H9 (cell line): Measurements from ENCODE around the gene GGCX. TPM values are rescaled to one million over a fixed set of nuclear protein-coding genes. Genes with fewer than 3 reads are reported as not detected.

ENCODE experiments used
- DNase-seq: peaks from one replicate; pipeline ENCODE4 v3.0.0-alpha.2; 2017
- H2AFZ ChIP-seq: one replicate; pipeline ENCODE4 v1.6.1; 2013; ENCODE audit warnings: mild to moderate bottlenecking, low read length, control low read depth, moderate library complexity
- H2AK5ac ChIP-seq: 2 replicates; pipeline ENCODE4 v1.6.1; 2013; ENCODE audit warnings: low read length, control low read depth, mixed read lengths; ENCODE audit not compliant: insufficient read length
- H2BK120ac ChIP-seq: one replicate; pipeline ENCODE4 v1.6.1; 2013; ENCODE audit warnings: low read depth, mild to moderate bottlenecking, low read length, control low read depth, inconsistent platforms; ENCODE audit not compliant: poor library complexity, severe bottlenecking
- H2BK12ac ChIP-seq: 2 replicates; pipeline ENCODE4 v1.6.1; 2013; ENCODE audit warnings: low read length, control low read depth, mixed read lengths, low read depth; ENCODE audit not compliant: insufficient read length
- H2BK15ac ChIP-seq: 2 replicates; pipeline ENCODE4 v1.6.1; 2013; ENCODE audit warnings: low read depth, low read length, control low read depth
- H2BK20ac ChIP-seq: one replicate; pipeline ENCODE4 v1.6.1; 2013; ENCODE audit warnings: low read depth, mild to moderate bottlenecking, low read length, control low read depth, inconsistent platforms; ENCODE audit not compliant: poor library complexity, severe bottlenecking
- H2BK5ac ChIP-seq: 2 replicates; pipeline ENCODE4 v1.6.1; 2013; ENCODE audit warnings: low read length, control low read depth, mixed read lengths; ENCODE audit not compliant: insufficient read length
- H3K14ac ChIP-seq: 2 replicates; pipeline ENCODE4 v1.6.1; 2013; ENCODE audit warnings: low read length, control low read depth; ENCODE audit not compliant: insufficient read depth
- H3K18ac ChIP-seq: 2 replicates; pipeline ENCODE4 v1.6.1; 2013; ENCODE audit warnings: low read depth, mild to moderate bottlenecking, mixed read lengths, low read length, control low read depth; ENCODE audit not compliant: insufficient read length
- H3K23ac ChIP-seq: 2 replicates; pipeline ENCODE4 v1.6.1; 2013; ENCODE audit warnings: low read length, control low read depth, mixed read lengths, low read depth; ENCODE audit not compliant: insufficient read length
- H3K23me2 ChIP-seq: 2 replicates; pipeline ENCODE4 v1.6.1; 2013; ENCODE audit warnings: low read depth, mild to moderate bottlenecking, mixed read lengths, low read length, control low read depth; ENCODE audit not compliant: insufficient read length, poor library complexity, severe bottlenecking
- H3K27ac ChIP-seq: 2 replicates; pipeline ENCODE4 v1.5.1; 2013; ENCODE audit warnings: low read length, control low read depth, mixed read lengths, low read depth; ENCODE audit not compliant: insufficient read length
- H3K27me3 ChIP-seq: 2 replicates; pipeline ENCODE4 v1.6.1; 2013; ENCODE audit warnings: low read length, control low read depth, inconsistent platforms; ENCODE audit not compliant: insufficient read depth
- H3K4ac ChIP-seq: 2 replicates; pipeline ENCODE4 v1.6.1; 2013; ENCODE audit warnings: low read depth, mild to moderate bottlenecking, control low read depth, inconsistent platforms, low read length, moderate library complexity
- H3K4me1 ChIP-seq: 2 replicates; pipeline ENCODE4 v1.6.1; 2013; ENCODE audit warnings: low read length, control low read depth, inconsistent platforms; ENCODE audit not compliant: insufficient read depth
- H3K4me2 ChIP-seq: 2 replicates; pipeline ENCODE4 v1.6.1; 2013; ENCODE audit warnings: low read length, control low read depth, mixed read lengths; ENCODE audit not compliant: insufficient read length, insufficient read depth
- H3K56ac ChIP-seq: 2 replicates; pipeline ENCODE4 v1.6.1; 2013; ENCODE audit warnings: low read depth, mild to moderate bottlenecking, mixed read lengths, low read length, control low read depth; ENCODE audit not compliant: insufficient read length
- H3K79me1 ChIP-seq: 2 replicates; pipeline ENCODE4 v1.6.1; 2013; ENCODE audit warnings: low read depth, mild to moderate bottlenecking, moderate library complexity, low read length, control low read depth, inconsistent platforms; ENCODE audit not compliant: insufficient read depth, poor library complexity, severe bottlenecking
- H3K79me2 ChIP-seq: 2 replicates; pipeline ENCODE4 v1.6.1; 2013; ENCODE audit warnings: low read length, control low read depth, inconsistent platforms; ENCODE audit not compliant: insufficient read depth
- H3K9ac ChIP-seq: 2 replicates; pipeline ENCODE4 v1.6.1; 2013; ENCODE audit warnings: low read length, control low read depth, mixed read lengths; ENCODE audit not compliant: insufficient read length; ENCODE audit errors: extremely low read depth
- H3K9me3 ChIP-seq: one replicate; pipeline ENCODE4 v1.6.1; 2013; ENCODE audit warnings: low read depth, low read length, inconsistent platforms; ENCODE audit not compliant: control insufficient read depth
- H3T11ph ChIP-seq: one replicate; pipeline ENCODE4 v1.6.1; 2013; ENCODE audit warnings: mild to moderate bottlenecking, low read length, control low read depth, inconsistent platforms
- H4K20me1 ChIP-seq: one replicate; pipeline ENCODE4 v1.6.1; 2013; ENCODE audit not compliant: control insufficient read depth, insufficient read length, insufficient read depth
- H4K5ac ChIP-seq: 2 replicates; pipeline ENCODE4 v1.6.1; 2013; ENCODE audit warnings: low read depth, mild to moderate bottlenecking, mixed read lengths, low read length, control low read depth; ENCODE audit not compliant: insufficient read length
- H4K8ac ChIP-seq: replicated peaks from 2 replicates; pipeline ENCODE4 v1.6.1; 2013; ENCODE audit warnings: low read length, control low read depth, mixed read lengths, low read depth; ENCODE audit not compliant: insufficient read length
- H4K91ac ChIP-seq: 2 replicates; pipeline ENCODE4 v1.6.1; 2013; ENCODE audit warnings: low read depth, mild to moderate bottlenecking, moderate library complexity, mixed read lengths, low read length, control low read depth; ENCODE audit not compliant: insufficient read length
- H3K27ac Mint-ChIP-seq, 3 experiments: 2 replicates in 2 of 3; 3 replicates in 1 of 3; pipeline ENCODE4 v1.8.0; 2020 to 2021; ENCODE audit warnings: mixed read lengths in 3 of 3, mild to moderate bottlenecking in 1 of 3, moderate library complexity in 1 of 3
- H3K27me3 Mint-ChIP-seq: 2 replicates; pipeline ENCODE4 v1.8.0; 2021; ENCODE audit warnings: low read depth, mild to moderate bottlenecking, moderate library complexity, mixed read lengths
- H3K36me3 Mint-ChIP-seq, 3 experiments: 2 replicates in 2 of 3; 3 replicates in 1 of 3; pipeline ENCODE4 v1.8.0; 2020 to 2021; ENCODE audit warnings: low read depth in 3 of 3, mixed read lengths in 3 of 3; ENCODE audit not compliant: insufficient read depth in 1 of 3
- H3K4me1 Mint-ChIP-seq, 2 experiments: 2 replicates each; pipeline ENCODE4 v1.8.0; 2020; ENCODE audit warnings: mixed read lengths in 2 of 2
- H3K4me3 Mint-ChIP-seq, 2 experiments: 2 replicates in 1 of 2; 3 replicates in 1 of 2; pipeline ENCODE4 v1.8.0; 2020 to 2021; ENCODE audit warnings: mild to moderate bottlenecking in 2 of 2, mixed read lengths in 2 of 2, moderate library complexity in 1 of 2
- H3K9me3 Mint-ChIP-seq, 2 experiments: 2 replicates in 1 of 2; 3 replicates in 1 of 2; pipeline ENCODE4 v1.8.0; 2020; ENCODE audit warnings: mild to moderate bottlenecking in 2 of 2, mixed read lengths in 2 of 2, moderate library complexity in 1 of 2
- WGBS: extraction: QIAGEN DNeasy Blood & Tissue Kit; methylation state at CpG from one replicate; pipeline ENCODE4 v1.1.7; 2013; ENCODE audit warnings: missing lambda C conversion rate, low lambda C conversion rate, mixed read lengths; ENCODE audit not compliant: insufficient read length; ENCODE audit errors: extremely low coverage; 5-methylcytosine and 5-hydroxymethylcytosine counted together
- total RNA-seq: library from RNA; stranded (reverse); gene quantifications from 2 replicates; pipeline ENCODE4 v1.2.1, GENCODE V29; 2021
- TF ChIP-seq, protein P1 (sequence below): fragments of 200-600 bp; sonication (generic); conservative IDR thresholded peaks from 3 replicates; pipeline ENCODE4 v1.8.0; 2021; ENCODE audit warnings: antibody characterized with exemption, mild to moderate bottlenecking

Gene GGCX
- total RNA-seq, 1 experiment from 2014 or later = 32.9 TPM

DNA sequence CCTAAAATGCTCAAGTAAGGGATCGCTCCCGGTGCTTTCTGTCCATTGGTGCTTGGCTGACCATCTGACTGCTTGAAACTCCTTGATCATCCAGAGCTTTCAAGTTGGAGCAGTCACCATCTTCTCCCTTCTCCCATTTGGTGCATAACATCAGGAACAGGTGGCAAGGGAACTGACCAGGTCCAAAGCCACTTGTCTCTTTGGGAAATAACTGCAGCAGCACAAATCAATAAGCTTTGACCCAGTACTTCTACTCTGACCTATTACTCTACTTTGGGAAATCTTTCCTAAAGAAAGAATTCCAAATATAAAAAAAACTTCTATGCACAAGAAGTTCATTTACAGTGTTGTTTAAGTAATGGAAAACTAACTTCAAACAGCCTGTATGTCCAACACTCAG, 32.9 kb downstream of the GGCX start:
- peaks cover 5% of the 10 kb centered on the region for H3K27me3 Mint-ChIP-seq
- TF ChIP-seq, protein P1, sequence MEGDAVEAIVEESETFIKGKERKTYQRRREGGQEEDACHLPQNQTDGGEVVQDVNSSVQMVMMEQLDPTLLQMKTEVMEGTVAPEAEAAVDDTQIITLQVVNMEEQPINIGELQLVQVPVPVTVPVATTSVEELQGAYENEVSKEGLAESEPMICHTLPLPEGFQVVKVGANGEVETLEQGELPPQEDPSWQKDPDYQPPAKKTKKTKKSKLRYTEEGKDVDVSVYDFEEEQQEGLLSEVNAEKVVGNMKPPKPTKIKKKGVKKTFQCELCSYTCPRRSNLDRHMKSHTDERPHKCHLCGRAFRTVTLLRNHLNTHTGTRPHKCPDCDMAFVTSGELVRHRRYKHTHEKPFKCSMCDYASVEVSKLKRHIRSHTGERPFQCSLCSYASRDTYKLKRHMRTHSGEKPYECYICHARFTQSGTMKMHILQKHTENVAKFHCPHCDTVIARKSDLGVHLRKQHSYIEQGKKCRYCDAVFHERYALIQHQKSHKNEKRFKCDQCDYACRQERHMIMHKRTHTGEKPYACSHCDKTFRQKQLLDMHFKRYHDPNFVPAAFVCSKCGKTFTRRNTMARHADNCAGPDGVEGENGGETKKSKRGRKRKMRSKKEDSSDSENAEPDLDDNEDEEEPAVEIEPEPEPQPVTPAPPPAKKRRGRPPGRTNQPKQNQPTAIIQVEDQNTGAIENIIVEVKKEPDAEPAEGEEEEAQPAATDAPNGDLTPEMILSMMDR = no peak

More for the DNA sequence above, 32.9 kb downstream of the GGCX start:
- no peaks in the 10 kb centered on the region for H3K23me2 ChIP-seq
- H2BK5ac ChIP-seq = no peak overlapping the region
- Mint-ChIP-seq H3K9me3 (no peaks in the 10 kb centered on the region), H3K36me3 (no peaks in the 10 kb centered on the region), H3K4me1 (peaks cover 17 to 22% of the 10 kb centered on the region in 2 experiments), H3K27ac (no peak overlapping the region), H3K4me3 (no peak overlapping the region)
- no peaks in the 10 kb centered on the region for H3K9me3 ChIP-seq
- H3K9ac ChIP-seq = no peak overlapping the region
- H3K23ac ChIP-seq = no peak overlapping the region
- H3K18ac ChIP-seq = no peak overlapping the region
- no peak overlapping the region for H3K4ac ChIP-seq
- no peak overlapping the region for H3K56ac ChIP-seq
- no peak overlapping the region for H2AFZ ChIP-seq
- H3K79me2 ChIP-seq = no peaks in the 10 kb centered on the region
- no peak overlapping the region for H3K14ac ChIP-seq
- no peak overlapping the region for H4K91ac ChIP-seq
- H4K20me1 ChIP-seq = no peaks in the 10 kb centered on the region
- no peak overlapping the region for H3K4me2 ChIP-seq
- no peak overlapping the region for H4K5ac ChIP-seq
- H3T11ph ChIP-seq = no peak overlapping the region
- no peak overlapping the region for H2BK20ac ChIP-seq
- H2AK5ac ChIP-seq = no peak overlapping the region
- no CpG with 5 or more reads among the region's 2 CpGs for WGBS
- H3K27me3 ChIP-seq = no peaks in the 10 kb centered on the region
- no peak overlapping the region for H4K8ac ChIP-seq
- H3K4me1 ChIP-seq = 0 out of 2 replicates have a peak, but pooled peaks cover 5% of the 10 kb centered on the region
- no peak overlapping the region for H2BK120ac ChIP-seq
- H3K27ac ChIP-seq = no peak overlapping the region
- H2BK15ac ChIP-seq = no peak overlapping the region
- no peak overlapping the region for H2BK12ac ChIP-seq
- H3K79me1 ChIP-seq = no peaks in the 10 kb centered on the region
- DNase-seq = no peak
